ENCODE data around the gene NADSYN1.
"Not testable (repeated sequence)": the region's sequence is repeated elsewhere in the genome, so short reads cannot be mapped to it uniquely, and the experiment has no call there.

Gene NADSYN1

DNA sequence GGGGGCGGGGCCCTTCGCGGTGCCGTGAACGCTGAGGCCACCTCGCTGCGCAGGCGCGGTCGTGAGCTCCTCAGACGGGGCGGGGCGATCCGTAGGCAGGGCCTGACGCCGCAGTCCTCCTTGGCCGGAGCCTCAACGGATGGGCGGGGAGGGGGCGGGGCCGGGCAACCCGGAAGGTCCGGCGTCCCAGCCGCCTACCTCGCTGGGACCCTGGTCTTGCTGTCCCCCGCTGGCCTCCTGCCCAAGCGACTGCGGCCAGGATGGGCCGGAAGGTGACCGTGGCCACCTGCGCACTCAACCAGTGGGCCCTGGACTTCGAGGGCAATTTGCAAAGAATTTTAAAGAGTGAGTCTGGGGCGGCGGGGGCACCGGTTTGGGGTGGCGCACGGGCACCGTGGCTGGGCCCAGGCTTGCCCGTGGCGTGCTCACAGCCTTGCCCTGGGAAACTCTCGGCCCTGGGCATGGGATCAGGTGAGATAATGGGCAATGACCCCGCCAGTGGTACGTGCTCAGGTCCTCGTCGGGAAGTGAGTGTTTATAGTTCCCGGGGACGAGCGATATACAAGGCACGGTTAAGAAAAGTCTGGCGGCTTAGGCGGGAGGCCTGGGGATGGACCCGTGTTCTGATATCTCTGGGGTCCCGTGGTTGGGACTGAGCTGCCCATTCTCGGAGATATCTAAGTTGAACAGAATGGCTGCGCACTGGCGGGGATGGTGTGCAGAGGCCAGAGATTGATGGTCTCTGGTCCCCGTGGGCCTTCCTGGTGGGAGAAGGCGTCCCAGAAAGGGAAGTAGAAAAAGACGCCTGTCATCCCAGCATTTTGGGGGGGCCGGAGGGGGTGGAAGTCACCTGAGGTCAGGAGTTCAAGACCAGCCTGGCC is at the start of gene NADSYN1:
Gene NADSYN1, plus strand, starts transcription at position 167 of the 881 bp plus-strand sequence. Its CDS starts 94 bp downstream, at position 261.
- peak; percentile 95 for DNase-seq

- DNase-seq: no peak
These were observed 48.8 kb upstream of the NADSYN1 start for GRCh38 chr11:71404209-71404608.

DNA sequence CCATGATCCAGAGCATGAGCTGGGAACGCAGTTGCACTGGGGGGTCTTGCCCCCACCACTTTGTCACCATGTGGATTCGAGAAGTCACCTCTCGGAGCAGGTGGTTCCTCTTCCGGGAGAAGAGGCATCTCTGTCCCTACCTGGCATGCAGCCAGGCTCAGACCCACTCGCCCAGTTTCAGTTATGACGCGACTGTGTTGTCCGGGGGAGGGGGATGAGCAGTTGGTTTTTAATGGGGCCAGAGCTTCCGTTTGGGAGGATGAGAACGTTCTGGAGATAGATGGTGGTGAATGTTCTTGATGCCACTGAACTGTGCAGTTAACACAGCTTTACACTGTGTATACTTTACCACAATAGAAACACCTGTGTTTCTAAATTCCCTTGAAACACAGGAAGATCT is 46.3 kb upstream of the NADSYN1 start:
- no peak for DNase-seq

GRCh38 chr11:71407356-71407755 is 45.6 kb upstream of the NADSYN1 start:
- DNase-seq: no peak

DNA sequence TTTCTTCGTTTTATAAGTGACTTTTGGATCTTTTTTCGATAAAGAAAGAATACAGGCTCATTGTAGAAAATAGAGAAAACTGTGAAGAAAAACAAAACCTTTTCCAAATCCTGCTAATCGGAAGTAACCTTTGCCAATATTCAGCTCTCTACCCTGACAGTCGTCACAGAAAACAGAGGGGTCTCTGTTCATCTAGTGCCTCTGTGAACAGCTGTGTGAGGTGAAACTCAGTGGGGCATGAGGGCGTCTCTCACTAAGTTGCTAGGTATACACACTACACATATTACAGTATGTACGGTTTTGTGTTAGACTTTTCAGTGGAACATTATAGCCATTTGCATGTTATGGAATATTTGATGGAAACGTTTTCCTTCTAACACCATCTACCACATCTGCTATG is 44.2 kb upstream of the NADSYN1 start:
- DNase-seq: no peak

GRCh38 chr11:71410363-71410966 is 42.5 kb upstream of the NADSYN1 start:
- no peak for DNase-seq

- no peak for DNase-seq
These were observed 38.4 kb upstream of the NADSYN1 start for GRCh38 chr11:71414645-71415044.

GRCh38 chr11:71418643-71419042 is 34.4 kb upstream of the NADSYN1 start:
- DNase-seq: no peak

GRCh38 chr11:71420455-71421241 is 32.4 kb upstream of the NADSYN1 start:
- DNase-seq: peak; percentile 49

GRCh38 chr11:71421392-71421950 is 31.5 kb upstream of the NADSYN1 start:
- DNase-seq: no peak

- not testable (repeated sequence) for DNase-seq
These were observed 30.7 kb upstream of the NADSYN1 start for GRCh38 chr11:71422318-71422717.

DNA sequence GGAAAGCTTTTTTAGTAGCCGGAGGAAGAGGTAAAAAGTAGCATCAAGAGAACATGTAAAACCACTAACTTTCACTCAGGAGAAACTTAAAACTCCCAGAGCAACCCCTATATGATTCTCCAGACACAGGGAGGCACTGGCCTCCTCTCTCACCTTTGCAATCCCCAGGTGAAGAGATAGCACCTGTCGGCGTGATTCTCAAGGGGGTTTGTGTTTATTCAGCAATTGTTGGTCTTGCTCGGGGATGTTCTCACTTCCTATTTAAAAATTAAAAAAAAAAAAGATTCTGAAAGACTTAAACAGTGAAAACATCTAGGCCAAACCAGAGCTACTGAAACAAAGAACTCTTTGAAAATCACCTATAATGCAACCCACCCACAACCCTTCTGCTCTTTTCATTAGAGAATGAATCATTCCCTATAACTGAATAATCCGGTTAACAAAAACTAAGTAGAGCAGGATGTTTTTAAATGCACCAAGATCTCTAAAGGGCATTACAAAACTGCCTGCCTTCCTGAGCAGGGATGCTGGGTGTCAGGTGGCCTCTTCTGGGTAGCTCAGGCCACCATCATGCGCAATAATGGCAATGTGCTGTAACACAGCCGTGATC is 29.7 kb upstream of the NADSYN1 start:
- no peak for DNase-seq

DNA sequence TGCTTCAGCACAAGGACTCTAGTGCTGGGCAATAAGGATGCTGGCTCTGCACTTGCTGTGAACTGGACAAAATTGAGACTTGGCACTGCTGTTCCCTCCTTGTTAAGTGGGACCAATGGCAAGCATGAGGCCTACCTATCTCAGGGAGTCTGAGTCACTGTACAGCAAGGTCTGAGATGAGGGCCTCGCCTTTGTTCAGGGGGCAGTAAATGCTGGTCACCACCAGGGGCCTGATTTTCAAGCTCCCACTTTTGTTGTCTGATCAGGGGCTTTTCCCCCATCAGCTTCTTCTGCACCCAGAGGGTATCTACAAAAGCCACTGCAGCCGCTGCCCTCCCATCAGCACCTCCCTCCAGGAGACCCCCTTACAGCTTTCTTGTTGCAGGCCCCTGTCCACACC is 27.6 kb upstream of the NADSYN1 start:
- no peak for DNase-seq

GRCh38 chr11:71425860-71426259 is 27.1 kb upstream of the NADSYN1 start:
- DNase-seq: no peak

DNA sequence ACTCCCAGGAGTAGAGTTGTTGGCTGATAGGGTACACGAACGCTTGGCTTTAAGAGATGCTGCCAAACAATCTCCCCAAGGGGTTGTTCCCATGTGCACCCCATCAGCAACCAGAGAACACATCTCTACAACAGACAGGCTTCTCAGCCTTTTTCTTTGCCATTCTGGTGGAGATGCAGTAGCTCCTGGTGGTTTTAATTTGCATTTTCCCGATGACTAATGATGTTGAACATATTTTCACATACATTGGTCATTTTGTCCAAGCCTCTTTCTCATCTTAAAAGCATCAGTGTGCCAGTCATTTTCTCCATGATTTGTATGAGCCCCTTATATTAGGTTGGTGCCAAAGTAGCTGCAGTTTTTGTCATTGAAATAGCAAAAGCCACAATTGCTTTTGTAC is 26.6 kb upstream of the NADSYN1 start:
- no peak for DNase-seq

DNA sequence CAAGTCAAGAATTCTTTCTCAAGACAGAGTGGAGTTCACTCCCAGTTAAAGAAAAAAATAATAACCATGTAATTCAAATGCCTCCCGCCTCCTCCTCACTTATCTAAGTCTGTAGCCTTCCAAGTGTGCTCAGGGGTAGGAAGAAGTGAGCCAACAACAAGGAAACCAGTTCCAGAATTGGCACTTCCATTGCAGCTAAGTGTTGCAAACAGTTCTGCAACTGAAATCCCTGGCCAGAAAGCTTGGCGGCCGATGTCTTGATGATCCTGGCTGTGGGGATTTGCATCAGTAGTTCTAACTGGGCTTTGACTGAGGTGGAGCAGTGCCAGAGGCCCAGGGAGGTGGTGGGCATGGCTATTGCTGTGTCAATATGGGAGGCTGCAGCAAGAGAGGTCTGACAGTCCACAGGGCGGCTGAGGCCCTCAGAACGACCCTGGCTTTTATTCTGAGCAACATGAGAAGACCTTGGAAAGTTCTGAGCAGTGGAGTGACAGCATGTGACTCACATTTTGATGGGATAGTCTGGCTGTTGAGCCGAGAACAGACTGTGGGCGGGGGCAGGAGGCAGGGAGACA is 24.1 kb upstream of the NADSYN1 start:
- no peak for DNase-seq

DNA sequence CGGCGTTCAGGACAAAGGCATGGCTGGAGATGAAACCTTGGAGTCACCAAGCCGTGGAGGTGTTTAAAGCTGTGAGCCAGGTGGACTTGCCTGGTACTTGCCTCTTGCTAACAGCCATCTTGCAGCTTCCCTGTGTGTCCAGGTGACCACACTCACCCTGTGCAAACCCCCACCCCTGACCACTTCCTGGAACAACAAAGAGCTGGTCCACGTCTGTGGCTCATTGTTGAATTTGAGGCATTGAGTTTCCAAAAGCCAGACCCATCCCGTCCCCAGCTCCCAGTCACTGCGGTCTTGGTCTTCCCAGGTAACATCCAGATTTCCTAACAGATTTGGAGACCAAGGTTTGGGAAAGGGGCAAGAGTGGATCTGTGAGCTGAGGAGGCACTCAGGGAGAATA is 23.3 kb upstream of the NADSYN1 start:
- no peak for DNase-seq

DNA sequence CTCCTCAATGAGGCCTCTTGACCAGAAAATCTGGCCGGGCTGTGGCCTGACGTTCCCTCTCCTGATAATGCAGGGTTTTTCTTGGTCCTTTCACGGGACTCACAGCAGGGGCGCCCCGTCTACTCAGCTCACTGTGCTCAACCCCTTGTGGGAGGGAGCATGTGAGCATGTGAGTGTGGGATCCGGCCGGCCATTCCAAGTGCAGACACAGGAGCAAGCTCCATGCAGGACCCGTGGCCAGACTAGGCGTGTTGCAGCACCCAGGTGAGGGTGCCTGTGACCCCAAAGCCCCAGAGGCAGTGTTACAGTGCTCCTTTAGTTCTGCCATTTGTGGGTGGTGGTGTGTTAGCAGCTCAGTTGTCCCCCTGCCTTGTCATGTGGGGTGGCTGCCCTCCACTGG is 22.8 kb upstream of the NADSYN1 start:
- no peak for DNase-seq

DNA sequence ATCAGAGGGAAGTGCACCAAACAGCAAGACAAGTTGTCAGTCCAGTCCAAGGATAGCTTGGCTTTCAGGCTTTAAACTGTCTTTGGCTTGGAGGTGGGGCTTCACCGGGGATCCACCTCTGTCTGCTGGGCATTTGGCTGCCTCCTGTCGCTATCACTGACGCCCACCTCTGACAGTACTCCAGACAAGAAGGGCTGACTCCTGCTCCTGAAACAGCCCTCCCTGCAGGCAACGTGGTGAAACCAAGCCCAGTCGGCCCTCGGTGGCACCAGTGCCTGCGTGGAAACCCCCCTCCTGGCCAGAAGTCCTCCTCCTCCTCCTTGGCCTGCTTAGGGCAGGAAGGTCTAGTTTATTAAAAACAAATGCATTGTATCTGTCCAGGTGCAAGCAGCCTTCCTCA is 21.7 kb upstream of the NADSYN1 start:
- no peak for DNase-seq

- DNase-seq: no peak
These were observed 20.0 kb upstream of the NADSYN1 start for GRCh38 chr11:71432761-71433647.

All from HCEC 1CT (cell line).